ENCODE data around the gene CD2. TPM values are rescaled to one million over a fixed set of nuclear protein-coding genes. Genes with fewer than 3 reads are reported as not detected.

Gene CD2
- total and polyA plus RNA-seq, 2 of the 8 experiments (the other 6 are each of a cell fraction or from before 2014, with no cell fraction given): not detected

- no peaks in the 10 kb centered on the region for H3K79me1 ChIP-seq (ENCODE audit: low read depth, low read length)
- H3K4me1 ChIP-seq (replicated peaks in 1 of 4; ENCODE audit: control insufficient read depth in 3 of 4, insufficient read depth in 4 of 4, low read length in 3 of 4): no peaks in the 10 kb centered on the region
- H2AFZ ChIP-seq (ENCODE audit: low read length): no peak overlapping the region
- H3K36me3 ChIP-seq (ENCODE audit: control insufficient read depth in 2 of 4, insufficient read depth in 4 of 4, low read length in 3 of 4): no peaks in the 10 kb centered on the region
- no peak overlapping the region for H3K14ac ChIP-seq (ENCODE audit: insufficient read length)
- no peak overlapping the region for H2BK5ac ChIP-seq (ENCODE audit: low read depth, low read length)
- H4K91ac ChIP-seq (replicated peaks; ENCODE audit: insufficient read length, low read length): no peak overlapping the region
- no peak overlapping the region for H2BK15ac ChIP-seq (ENCODE audit: low read length)
- no peak overlapping the region for H4K5ac ChIP-seq (ENCODE audit: insufficient read length, low read depth, low read length)
- H3K27me3 ChIP-seq (replicated peaks in 1 of 4; ENCODE audit: control insufficient read depth in 3 of 4, extremely low read depth in 1 of 4, insufficient read depth in 3 of 4, low read length in 3 of 4): peaks cover 0 to 2% (median 0%) of the 10 kb centered on the region in 4 experiments; a peak in 1 of 7 replicates
- no peaks in the 10 kb centered on the region for H3K79me2 ChIP-seq (ENCODE audit: control insufficient read depth in 1 of 2, insufficient read depth in 2 of 2, low read length in 2 of 2)
- POLR2A ChIA-PET (ENCODE audit: partially characterized antibody): no interaction called here
- H3K4me2 ChIP-seq (ENCODE audit: insufficient read depth in 1 of 2, low read depth in 2 of 2, low read length in 2 of 2): no peak overlapping the region
- H3K23ac ChIP-seq (ENCODE audit: insufficient read length): no peak overlapping the region
- no peaks in the 10 kb centered on the region for H4K20me1 ChIP-seq (replicated peaks in 1 of 2; ENCODE audit: control insufficient read depth in 1 of 2, insufficient read depth in 2 of 2, low read length in 2 of 2)
- no peak overlapping the region for H3K4ac ChIP-seq (replicated peaks; ENCODE audit: insufficient read length, low read depth, low read length)
- no peak overlapping the region for H4K8ac ChIP-seq (ENCODE audit: extremely low read depth, insufficient read depth, low read length)
- no peaks in the 10 kb centered on the region for H3K23me2 ChIP-seq (ENCODE audit: low read depth, low read length)
- H3K18ac ChIP-seq (ENCODE audit: extremely low read depth, low read length): no peak overlapping the region
- no peak overlapping the region for H3K4me3 ChIP-seq (ENCODE audit: extremely low read depth in 1 of 4, insufficient read depth in 2 of 4, low read depth in 3 of 4, low read length in 4 of 4)
- DNase-seq (ENCODE audit: low read depth in 1 of 2, low spot score in 2 of 2) (no peak), FAIRE-seq (no peak)
- no peak overlapping the region for H2BK20ac ChIP-seq (ENCODE audit: low read length)
- WGBS, 2 experiments (ENCODE audit: extremely low coverage in 1 of 2, insufficient coverage in 1 of 2, insufficient read length in 1 of 2, insufficient replicate concordance in 2 of 2, low coverage in 1 of 2, low lambda C conversion rate in 2 of 2, missing lambda C conversion rate in 1 of 2): 87% methylated on average over 7 of the region's 7 CpGs; no CpG with 5 or more reads in 1 of the 2 experiments
- no peak overlapping the region for H3K56ac ChIP-seq (replicated peaks; ENCODE audit: insufficient read length, low read depth, low read length)
- H2AK5ac ChIP-seq (ENCODE audit: low read depth, low read length): no peak overlapping the region
- H2BK12ac ChIP-seq (ENCODE audit: low read depth, low read length): no peak overlapping the region
- H3K27ac ChIP-seq (ENCODE audit: low read depth, low read length): no peak overlapping the region
- H2BK120ac ChIP-seq (replicated peaks; ENCODE audit: low read depth, low read length): no peak overlapping the region
- CTCF ChIA-PET (ENCODE audit: partially characterized antibody): interaction anchor here (1.0 to 4.8 kb wide), 12 partner anchors 8 to 321 kb away, joined by 3 to 79 read pairs (median 8); partner anchors contain the start of genes CD2 and TTF2
- peaks cover 24 to 28% of the 10 kb centered on the region in 2 experiments for H3K9me3 ChIP-seq (ENCODE audit: insufficient read depth in 2 of 2, low read depth in 1 of 2, low read length in 1 of 2)
- H3K9ac ChIP-seq (replicated peaks in 1 of 4; ENCODE audit: extremely low read depth in 1 of 4, low read depth in 3 of 4, low read length in 3 of 4): no peak overlapping the region
- TF ChIP-seq EP300 (IDR thresholded peaks at IDR 0.05; ENCODE audit: borderline replicate concordance in 1 of 2, low read depth in 2 of 2, low read length in 2 of 2): no peak
- no peak for TF ChIP-seq CBX5 (IDR thresholded peaks at IDR 0.05; ENCODE audit: low read depth, low read length)
- no peak for TF ChIP-seq EZH2 (IDR thresholded peaks at IDR 0.05; ENCODE audit: low read depth, low read length, severe bottlenecking)
- TF ChIP-seq BCL11A (IDR thresholded peaks at IDR 0.05; ENCODE audit: low read depth in 2 of 2, low read length in 2 of 2): no peak
- no peak for TF ChIP-seq SP4 (IDR thresholded peaks at IDR 0.05; ENCODE audit: low read length)
- TF ChIP-seq MAFK (IDR thresholded peaks at IDR 0.05; ENCODE audit: low read depth, low read length): no peak
- TF ChIP-seq KDM5A (IDR thresholded peaks at IDR 0.05; ENCODE audit: low read length): no peak
- no peak for TF ChIP-seq SIRT6 (IDR thresholded peaks at IDR 0.05; ENCODE audit: low read length)
- TF ChIP-seq GTF2F1 (IDR thresholded peaks at IDR 0.05; ENCODE audit: borderline replicate concordance, low read depth, low read length): no peak
- TF ChIP-seq SUZ12 (IDR thresholded peaks at IDR 0.05; ENCODE audit: low read length): no peak
- TF ChIP-seq HDAC2 (IDR thresholded peaks at IDR 0.05; ENCODE audit: borderline replicate concordance in 1 of 2, low read depth in 2 of 2, low read length in 2 of 2): no peak
- no peak for TF ChIP-seq CHD1 (IDR thresholded peaks at IDR 0.05; ENCODE audit: low read depth, low read length)
- no peak for TF ChIP-seq TAF7 (optimal IDR thresholded peaks at IDR 0.05; ENCODE audit: borderline replicate concordance, low read depth, low read length)
- no peak for TF ChIP-seq CHD2 (IDR thresholded peaks at IDR 0.05; ENCODE audit: low read length)
These were observed 14.7 kb upstream of the CD2 start for GRCh38 chr1:116739371-116740012.

Data from H1 (cell line).